Measurements from ENCODE around the gene EGF.

DNA sequence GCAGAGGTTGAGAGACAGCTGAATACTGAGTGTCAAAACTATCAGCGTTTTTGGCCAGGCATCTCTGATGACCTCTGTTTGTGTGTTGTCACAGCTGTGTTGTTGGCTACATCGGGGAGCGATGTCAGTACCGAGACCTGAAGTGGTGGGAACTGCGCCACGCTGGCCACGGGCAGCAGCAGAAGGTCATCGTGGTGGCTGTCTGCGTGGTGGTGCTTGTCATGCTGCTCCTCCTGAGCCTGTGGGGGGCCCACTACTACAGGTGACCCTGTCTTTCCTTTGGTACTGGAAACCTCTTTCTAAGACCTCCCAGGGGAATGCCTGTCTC, 86.9 kb downstream of the EGF start:
- TF ChIP-seq, protein P1, sequence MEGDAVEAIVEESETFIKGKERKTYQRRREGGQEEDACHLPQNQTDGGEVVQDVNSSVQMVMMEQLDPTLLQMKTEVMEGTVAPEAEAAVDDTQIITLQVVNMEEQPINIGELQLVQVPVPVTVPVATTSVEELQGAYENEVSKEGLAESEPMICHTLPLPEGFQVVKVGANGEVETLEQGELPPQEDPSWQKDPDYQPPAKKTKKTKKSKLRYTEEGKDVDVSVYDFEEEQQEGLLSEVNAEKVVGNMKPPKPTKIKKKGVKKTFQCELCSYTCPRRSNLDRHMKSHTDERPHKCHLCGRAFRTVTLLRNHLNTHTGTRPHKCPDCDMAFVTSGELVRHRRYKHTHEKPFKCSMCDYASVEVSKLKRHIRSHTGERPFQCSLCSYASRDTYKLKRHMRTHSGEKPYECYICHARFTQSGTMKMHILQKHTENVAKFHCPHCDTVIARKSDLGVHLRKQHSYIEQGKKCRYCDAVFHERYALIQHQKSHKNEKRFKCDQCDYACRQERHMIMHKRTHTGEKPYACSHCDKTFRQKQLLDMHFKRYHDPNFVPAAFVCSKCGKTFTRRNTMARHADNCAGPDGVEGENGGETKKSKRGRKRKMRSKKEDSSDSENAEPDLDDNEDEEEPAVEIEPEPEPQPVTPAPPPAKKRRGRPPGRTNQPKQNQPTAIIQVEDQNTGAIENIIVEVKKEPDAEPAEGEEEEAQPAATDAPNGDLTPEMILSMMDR (IDR thresholded peaks at IDR 0.05), result no peak
- no peak for TF ChIP-seq POLR2A (IDR thresholded peaks at IDR 0.05)

Measured in testis (tissue), 2 donors.